HG02870 (cell line): ENCODE measurements around the gene BRD8.
"Not testable (repeated sequence)": the region's sequence is repeated elsewhere in the genome, so short reads cannot be mapped to it uniquely, and the experiment has no call there.

Experiments used
- ATAC-seq: cut with Tn5 transposase; IDR thresholded peaks from one replicate; pipeline ENCODE4 v1.9.1; 2021; ENCODE audit warnings: mild to moderate bottlenecking, moderate library complexity; ENCODE audit not compliant: unreplicated experiment

Gene BRD8, protein sequence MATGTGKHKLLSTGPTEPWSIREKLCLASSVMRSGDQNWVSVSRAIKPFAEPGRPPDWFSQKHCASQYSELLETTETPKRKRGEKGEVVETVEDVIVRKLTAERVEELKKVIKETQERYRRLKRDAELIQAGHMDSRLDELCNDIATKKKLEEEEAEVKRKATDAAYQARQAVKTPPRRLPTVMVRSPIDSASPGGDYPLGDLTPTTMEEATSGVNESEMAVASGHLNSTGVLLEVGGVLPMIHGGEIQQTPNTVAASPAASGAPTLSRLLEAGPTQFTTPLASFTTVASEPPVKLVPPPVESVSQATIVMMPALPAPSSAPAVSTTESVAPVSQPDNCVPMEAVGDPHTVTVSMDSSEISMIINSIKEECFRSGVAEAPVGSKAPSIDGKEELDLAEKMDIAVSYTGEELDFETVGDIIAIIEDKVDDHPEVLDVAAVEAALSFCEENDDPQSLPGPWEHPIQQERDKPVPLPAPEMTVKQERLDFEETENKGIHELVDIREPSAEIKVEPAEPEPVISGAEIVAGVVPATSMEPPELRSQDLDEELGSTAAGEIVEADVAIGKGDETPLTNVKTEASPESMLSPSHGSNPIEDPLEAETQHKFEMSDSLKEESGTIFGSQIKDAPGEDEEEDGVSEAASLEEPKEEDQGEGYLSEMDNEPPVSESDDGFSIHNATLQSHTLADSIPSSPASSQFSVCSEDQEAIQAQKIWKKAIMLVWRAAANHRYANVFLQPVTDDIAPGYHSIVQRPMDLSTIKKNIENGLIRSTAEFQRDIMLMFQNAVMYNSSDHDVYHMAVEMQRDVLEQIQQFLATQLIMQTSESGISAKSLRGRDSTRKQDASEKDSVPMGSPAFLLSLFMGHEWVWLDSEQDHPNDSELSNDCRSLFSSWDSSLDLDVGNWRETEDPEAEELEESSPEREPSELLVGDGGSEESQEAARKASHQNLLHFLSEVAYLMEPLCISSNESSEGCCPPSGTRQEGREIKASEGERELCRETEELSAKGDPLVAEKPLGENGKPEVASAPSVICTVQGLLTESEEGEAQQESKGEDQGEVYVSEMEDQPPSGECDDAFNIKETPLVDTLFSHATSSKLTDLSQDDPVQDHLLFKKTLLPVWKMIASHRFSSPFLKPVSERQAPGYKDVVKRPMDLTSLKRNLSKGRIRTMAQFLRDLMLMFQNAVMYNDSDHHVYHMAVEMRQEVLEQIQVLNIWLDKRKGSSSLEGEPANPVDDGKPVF

DNA sequence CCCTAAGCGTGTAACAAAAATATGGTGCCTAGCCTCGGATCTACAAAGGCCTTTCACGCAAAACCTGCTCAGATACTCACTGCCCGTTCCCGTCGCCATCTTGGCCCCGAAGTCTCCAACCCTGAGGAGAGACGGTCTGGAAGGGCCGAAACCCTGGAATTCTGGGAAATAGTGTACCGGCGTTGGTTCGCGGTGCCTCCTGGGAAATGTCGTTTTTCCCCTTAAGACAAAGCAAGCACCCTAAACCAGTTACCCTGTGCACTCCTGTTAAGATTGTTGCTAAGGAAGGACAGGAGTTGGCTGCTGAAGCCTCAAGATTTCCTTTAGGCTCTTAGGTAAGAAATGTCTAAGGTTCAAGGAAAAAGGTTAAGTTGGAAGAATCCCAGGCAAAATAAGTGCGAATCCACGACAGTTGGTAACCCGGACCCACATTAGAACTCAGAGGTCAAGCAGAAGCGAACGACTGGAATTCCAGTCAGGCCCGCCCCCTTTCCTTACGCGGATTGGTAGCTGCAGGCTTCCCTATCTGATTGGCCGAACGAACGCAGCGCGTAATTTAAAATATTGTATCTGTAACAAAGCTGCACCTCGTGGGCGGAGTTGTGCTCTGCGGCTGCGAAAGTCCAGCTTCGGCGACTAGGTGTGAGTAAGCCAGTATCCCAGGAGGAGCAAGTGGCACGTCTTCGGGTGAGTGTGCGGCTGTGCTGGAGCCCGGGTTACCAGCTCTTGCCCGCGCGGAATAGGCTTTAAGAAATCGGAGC is at the start of gene BRD8, which contains the start of gene KIF20A:
TSS of gene BRD8 (minus strand) at position 115 of the 761 bp plus-strand sequence. CDS start at position 99, 16 bp downstream.
TSS of gene KIF20A (plus strand) at position 597 of the 761 bp plus-strand sequence. CDS start 569 bp downstream, outside the sequence.
- ATAC-seq: peak; percentile 84

DNA sequence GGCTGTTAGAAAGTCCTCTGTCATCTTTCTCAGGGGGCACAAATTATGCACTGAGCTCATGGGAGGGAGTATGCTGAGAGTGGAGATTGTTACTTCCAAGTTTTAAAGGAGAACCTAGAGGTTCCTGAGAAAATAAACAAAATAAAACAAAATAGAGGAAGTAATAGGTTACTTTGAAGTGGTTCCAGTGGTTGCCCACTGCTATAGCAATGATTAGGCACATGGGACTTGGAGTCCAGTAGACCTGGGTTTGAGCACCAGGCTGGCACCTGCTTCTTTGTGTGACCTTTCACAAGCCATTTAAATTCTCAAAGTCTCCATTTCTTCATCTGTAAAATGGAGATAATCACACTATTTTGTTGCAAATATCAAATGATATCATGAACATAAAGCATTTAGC is 48.5 kb upstream of the BRD8 start:
- ATAC-seq: no peak

DNA sequence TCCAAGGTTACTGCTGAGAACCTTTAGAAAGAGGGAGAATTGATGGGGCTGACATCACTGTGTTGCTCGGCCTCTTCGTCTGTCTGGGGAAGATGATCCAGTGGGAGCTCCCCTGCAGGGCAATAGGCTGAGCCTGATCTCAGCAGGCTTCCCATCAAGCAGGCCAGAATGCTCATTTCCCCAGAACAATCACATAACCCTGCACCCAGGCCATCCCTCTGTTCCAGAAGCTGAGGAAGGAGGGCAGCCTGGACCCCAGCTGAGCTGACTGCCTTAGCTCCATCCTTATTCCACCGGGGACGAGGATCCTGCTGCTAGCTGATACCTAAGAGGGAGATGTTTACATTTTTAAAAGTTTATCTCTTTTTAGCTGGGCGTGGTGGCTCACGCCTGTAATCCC is 46.3 kb upstream of the BRD8 start:
- no peak for ATAC-seq

GRCh38 chr5:138223532-138223931 is 45.1 kb upstream of the BRD8 start:
- ATAC-seq: no peak

DNA sequence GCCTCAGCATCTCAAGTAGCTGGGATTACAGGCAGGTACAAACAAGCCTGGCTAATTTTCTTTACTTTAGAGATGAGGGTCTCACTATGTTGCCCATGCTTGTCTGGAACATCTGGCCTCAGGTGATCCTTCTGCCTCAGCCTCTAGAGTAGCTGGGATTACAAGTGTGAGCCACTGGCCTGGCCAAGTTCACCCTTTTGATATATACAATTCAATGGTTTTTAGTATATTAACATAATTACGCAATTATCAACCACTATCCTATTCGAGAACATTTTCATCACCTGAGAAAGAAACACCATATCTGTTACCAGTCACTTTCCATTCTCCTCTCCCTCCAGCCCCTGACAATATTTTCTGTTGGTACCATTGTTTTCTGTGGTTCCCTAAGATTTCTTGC is 38.4 kb upstream of the BRD8 start:
- no peak for ATAC-seq

DNA sequence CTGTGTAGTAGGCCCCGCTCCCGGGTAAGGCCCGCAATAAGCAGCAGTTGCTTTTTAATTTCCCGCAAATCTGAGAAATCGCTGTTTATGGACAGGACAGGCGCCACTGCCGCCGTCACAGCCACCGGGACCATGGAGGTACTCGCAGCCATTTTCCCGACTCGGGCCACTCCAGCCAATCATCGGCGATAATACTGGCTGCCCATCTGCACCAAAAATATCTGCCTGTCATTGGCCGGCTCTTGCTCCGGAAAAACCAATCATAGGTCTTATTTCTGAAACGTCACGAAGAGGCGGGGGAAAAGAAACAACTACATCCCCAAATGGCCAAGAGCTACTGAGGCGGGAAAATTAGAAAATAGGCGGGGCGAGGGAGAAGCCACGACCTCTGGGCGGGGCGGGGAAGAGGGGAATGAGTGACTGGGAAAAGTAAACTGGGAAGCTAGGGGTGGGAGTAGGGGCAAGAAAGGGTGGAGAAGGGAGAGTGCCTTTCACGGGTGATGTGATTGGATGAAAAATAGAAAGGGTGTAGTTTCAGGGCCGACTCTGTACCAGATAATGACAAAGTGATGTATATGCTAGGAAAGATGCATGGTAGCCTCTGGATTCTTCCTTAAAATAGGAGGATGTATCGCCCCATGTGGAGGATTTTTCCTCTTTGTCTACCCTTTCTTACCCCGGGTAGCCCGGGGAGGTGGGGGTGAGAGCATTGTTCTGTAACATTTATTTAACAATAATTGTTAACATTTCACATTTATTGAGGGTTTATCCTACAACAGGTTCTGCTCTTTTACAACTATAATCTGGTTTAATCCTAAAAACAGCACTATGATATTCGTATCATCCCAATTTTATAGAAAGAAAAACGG is 35.0 kb upstream of the BRD8 start, which contains the start of gene CDC23:
TSS of gene CDC23 (minus strand) at position 163 of the 869 bp plus-strand sequence. CDS start at position 152, 11 bp downstream.
- ATAC-seq: peak; percentile 96

GRCh38 chr5:138212828-138213160 is 34.4 kb upstream of the BRD8 start:
- ATAC-seq: peak; percentile 9

DNA sequence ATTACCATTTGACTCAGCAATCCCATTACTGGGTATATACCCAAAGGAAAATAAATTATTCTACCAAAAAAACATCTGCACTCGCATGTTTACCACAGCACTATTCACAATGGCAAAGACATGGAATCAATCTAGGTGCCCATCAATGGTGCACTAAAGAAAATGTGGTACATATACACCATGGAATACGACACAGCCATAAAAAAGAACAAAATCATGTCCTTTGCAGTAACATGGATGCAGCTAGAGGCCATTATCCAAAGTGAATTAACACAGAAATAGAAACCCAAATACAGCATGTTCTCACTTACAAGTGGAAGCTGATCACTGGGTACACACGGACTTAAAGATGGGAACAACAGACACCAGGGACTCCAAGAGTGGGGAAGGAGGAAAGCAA is 32.6 kb upstream of the BRD8 start:
- no peak for ATAC-seq

- ATAC-seq: not testable (repeated sequence)
Observed at GRCh38 chr5:138193859-138194258, 15.4 kb upstream of the BRD8 start.

DNA sequence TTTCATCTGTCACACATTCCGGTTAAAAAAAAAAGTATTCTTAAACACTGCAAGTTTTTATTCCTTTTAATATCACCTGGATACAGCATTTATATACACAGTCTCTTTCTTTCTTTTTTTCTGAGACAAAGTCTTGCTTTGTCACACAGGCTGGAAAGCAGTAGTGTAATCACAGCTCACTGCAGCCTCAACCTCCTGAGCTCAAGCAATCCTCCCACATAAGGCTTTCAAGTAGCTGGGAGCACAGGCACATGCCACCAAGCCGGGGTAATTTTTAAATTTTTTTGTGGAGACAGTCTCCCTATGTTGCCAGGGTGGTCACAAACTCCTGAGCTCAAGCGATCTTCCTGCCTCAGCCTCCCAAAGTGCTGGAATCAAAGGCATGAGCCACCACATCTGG is 14.4 kb upstream of the BRD8 start:
- ATAC-seq: no peak

GRCh38 chr5:138188626-138189025 is 10.2 kb upstream of the BRD8 start:
- no peak for ATAC-seq

- ATAC-seq: peak; percentile 78
Observed at GRCh38 chr5:138186002-138186447, 7.6 kb upstream of the BRD8 start.

DNA sequence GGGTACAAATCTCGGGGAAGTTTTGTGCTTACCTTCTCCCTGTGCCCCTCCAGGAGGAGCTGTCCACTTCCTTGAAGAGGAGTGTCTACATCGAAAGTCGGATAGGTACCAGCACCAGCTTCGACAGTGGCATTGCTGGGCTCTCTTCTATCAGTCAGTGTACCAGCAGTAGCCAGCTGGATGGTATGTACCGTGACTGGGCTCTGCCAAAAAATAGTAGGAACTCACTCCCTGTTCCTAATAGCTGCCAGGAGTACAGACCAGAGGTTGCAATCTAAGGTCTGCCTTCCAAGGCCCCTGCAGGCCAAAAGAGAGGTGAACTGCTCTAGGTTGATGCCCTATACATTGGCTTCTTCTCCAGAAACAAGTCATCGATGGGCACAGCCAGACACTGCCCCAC is 4.4 kb upstream of the BRD8 start:
- ATAC-seq: no peak

GRCh38 chr5:138180841-138181240 is 2.4 kb upstream of the BRD8 start:
- no peak for ATAC-seq

- no peak for ATAC-seq
Observed at GRCh38 chr5:138180183-138180782, 1.9 kb upstream of the BRD8 start.

DNA sequence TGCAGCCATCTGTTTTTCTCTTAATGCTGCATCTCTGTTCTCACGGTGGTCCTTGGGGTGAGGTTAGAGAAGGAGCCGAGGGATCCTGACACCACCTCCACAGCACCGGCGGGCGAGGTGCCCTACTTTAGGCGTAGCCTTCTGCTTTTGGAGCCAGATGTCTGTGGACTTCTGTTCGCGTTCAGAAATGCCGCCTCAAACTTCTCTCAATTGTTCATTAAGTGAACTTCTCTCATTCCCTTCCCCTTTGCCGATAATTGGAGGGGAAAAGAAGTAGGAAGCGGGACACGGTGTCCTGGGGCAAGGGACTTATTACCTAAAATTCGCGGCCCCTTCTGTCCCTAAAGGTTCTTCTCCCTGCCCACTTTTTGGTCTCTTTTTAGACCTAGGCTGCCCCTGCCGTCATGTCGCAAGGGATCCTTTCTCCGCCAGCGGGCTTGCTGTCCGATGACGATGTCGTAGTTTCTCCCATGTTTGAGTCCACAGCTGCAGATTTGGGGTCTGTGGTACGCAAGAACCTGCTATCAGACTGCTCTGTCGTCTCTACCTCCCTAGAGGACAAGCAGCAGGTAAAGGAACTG is 937 bp upstream of the BRD8 start:
- no peak for ATAC-seq

DNA sequence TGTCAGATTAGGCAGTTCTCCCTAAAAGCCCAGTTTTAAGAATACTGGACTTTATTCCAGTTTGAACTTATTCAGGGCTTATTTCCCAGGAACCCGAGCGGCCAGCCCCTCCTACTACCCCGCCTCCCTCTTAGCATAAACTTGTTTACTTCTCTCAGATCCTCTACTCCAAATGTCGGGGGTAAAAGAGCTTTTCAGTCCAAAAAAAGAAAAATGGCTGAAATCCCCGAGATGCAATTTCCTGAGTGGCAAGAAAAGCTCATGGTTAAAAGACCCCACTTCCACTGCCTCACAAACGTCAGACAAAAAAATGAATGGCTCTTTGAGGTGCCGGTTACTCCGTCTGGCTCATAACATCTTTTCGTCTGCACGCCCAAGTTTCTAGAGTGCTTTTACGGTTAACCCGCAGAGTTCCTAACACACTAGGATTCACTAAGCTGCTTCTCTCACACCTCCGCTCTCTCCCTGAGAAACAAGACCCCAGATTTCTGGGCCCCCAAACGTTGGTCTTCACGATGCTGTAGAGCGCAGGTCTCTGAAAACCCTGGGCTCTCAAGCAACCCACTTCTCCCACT is 402 bp downstream of the BRD8 start:
- no peak for ATAC-seq

DNA sequence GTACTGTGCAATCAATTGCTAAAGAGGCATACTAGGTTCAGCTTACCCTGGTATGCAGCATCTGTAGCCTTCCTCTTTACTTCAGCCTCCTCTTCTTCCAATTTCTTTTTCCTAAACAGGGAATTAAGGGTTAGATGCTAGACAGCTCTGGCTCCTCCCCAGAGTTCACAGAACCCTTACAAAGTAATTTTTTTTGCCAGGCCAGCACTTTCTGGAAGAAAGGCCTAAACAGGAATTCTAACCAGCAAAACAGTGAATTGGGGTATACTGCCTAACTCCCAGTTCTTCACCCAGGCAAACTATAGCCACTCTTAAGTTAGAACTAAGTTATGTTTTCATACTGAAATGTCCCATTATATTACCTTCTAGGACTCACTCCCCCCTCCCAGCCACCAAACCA is 8.1 kb downstream of the BRD8 start:
- ATAC-seq: no peak
